Ovary (tissue), 10 donors: ENCODE measurements around the gene PSMD11. TPM values are rescaled to one million over a fixed set of nuclear protein-coding genes. Genes with fewer than 3 reads are reported as not detected.
A peak's percentile ranks its signal among the peaks of the same experiment; 100 is the strongest.
"Not testable (repeated sequence)": the region's sequence is repeated elsewhere in the genome, so short reads cannot be mapped to it uniquely, and the experiment has no call there.

Experiments used
- DNase-seq, 5 donors: peaks; one replicate each; pipeline ENCODE4 v3.0.0-alpha.2; 2019 to 2020
- H3K27ac ChIP-seq, 2 donors: fragments of 200-600 bp; one replicate each; pipeline versions ENCODE4 v1.5.1 to v1.8.0; 2019 to 2022
- H3K27me3 ChIP-seq: fragments of 200-600 bp; one replicate; pipeline ENCODE4 v1.8.0; 2022
- H3K36me3 ChIP-seq: fragments of 200-600 bp; sonication (generic); one replicate; pipeline ENCODE4 v1.5.1; 2019
- H3K4me1 ChIP-seq: one replicate; pipeline ENCODE4 v1.8.1; 2013; ENCODE audit warnings: mild to moderate bottlenecking, moderate library complexity; ENCODE audit not compliant: insufficient read depth
- H3K4me3 ChIP-seq: fragments of 200-600 bp; sonication (generic); one replicate; pipeline ENCODE4 v1.5.1; 2017
- H3K9me3 ChIP-seq, 2 donors: fragments of 200-600 bp in 1 of 2; sonication (generic) in 1 of 2; one replicate each; pipeline versions ENCODE4 v1.5.1 to v1.8.1; 2013 to 2019; ENCODE audit warnings: mild to moderate bottlenecking in 1 of 2, moderate library complexity in 1 of 2
- CTCF ChIP-seq, 3 donors: fragments of 450-650 bp in 2 of 3; fragments of 200-600 bp in 1 of 3; IDR thresholded peaks; one replicate each; pipeline versions ENCODE4 v1.5.1 to v1.8.0; 2016 to 2022; ENCODE audit warnings: antibody characterized with exemption in 3 of 3, mild to moderate bottlenecking in 1 of 3
- EP300 ChIP-seq: sonication (generic); formaldehyde crosslinking; IDR thresholded peaks from one replicate; pipeline ENCODE4 v1.6.1; 2017; ENCODE audit warnings: antibody characterized with exemption
- POLR2A ChIP-seq: fragments of 450-650 bp; IDR thresholded peaks from one replicate; pipeline ENCODE4 v1.6.1; 2017; ENCODE audit warnings: antibody characterized with exemption, mild to moderate bottlenecking, moderate library complexity
- WGBS, 3 donors: extraction: QIAGEN DNeasy Blood & Tissue Kit in 1 of 3; methylation state at CpG; one replicate each; pipeline versions ENCODE4 v1.1.5 to v1.1.7; 2013 to 2017; 5-methylcytosine and 5-hydroxymethylcytosine counted together
- intact Hi-C, 4 donors: fragments of 100-400 bp; cut with DNase I; formaldehyde crosslinking; loops; one replicate each; pipeline versions ENCODE4 v1.11.0 to v1.15.1; 2022 to 2023
- long read RNA-seq, 3 donors: library from polyadenylated mRNA in 2 of 3; unstranded in 2 of 3; transcript quantifications; one replicate each; pipeline ENCODE4 v2.0.0 and lab custom pipeline, GENCODE V29; 2021 to 2026
- polyA plus RNA-seq, 2 donors: library from polyadenylated mRNA; stranded (reverse); fragments of 200-250 nt in 1 of 2; fragments of 350-450 nt in 1 of 2; fragmentation: Illumina TruSeq in 1 of 2; extraction: RNeasy Lipid Tissue Mini Kit (QIAGEN cat#74804) in 1 of 2; gene quantifications; one replicate each; pipeline ENCODE4 v1.2.3, GENCODE V29; 2013 to 2014
- total RNA-seq, 7 donors: library from RNA; depleted of rRNA in 2 of 7; stranded (reverse); fragments of >200 nt in 2 of 7; fragmentation: NEBNext Ultra II Directional in 3 of 7; extraction: Animal tissue kit (Norgen Biotek cat#: 25700) in 3 of 7; gene quantifications; one replicate each; pipeline versions ENCODE4 v1.1.0 to v1.2.4, GENCODE V29; 2016 to 2023
- donor health status: DM: no; HTN: no; CAD: no; lungs with moderate emphysema.
- donor health status: DM: no; HTN: no; CAD: no.
- donor health status: Bipolar disorder and iron deficiency.
- donor health status: DM: yes; HTN: yes; CAD: no.
- donor health status: DM: no; HTN: no; CAD: no.
- donor health status: DM: yes; HTN: yes; CAD: no.

Gene PSMD11
- total RNA-seq (10 to 100 TPM; 31.2 to 83.0 (median 63.2) TPM), polyA plus RNA-seq (10 to 100 TPM; 20.1 to 49.2 TPM)
- long read RNA-seq, donor 1, full-length matches to known transcripts, result 620 of 657 reads
- long read RNA-seq, donor 1, partial matches to known transcripts, result 11 of 657 reads
- long read RNA-seq, donor 1, other reads (novel, unspliced or antisense), result 26 of 657 reads
- long read RNA-seq, donor 2, full-length matches to known transcripts, result 36 of 36 reads
- long read RNA-seq, donor 2, partial matches to known transcripts, result 0 of 36 reads
- long read RNA-seq, donor 2, other reads (novel, unspliced or antisense), result 0 of 36 reads
- long read RNA-seq, donor 3, full-length matches to known transcripts, result 118 of 134 reads
- long read RNA-seq, donor 3, partial matches to known transcripts, result 9 of 134 reads
- long read RNA-seq, donor 3, other reads (novel, unspliced or antisense), result 7 of 134 reads

- peak; percentile 68 for TF ChIP-seq POLR2A
- peak; percentile 79 to 83 (median 81) for TF ChIP-seq CTCF (IDR thresholded peaks at IDR 0.05)
- TF ChIP-seq EP300, result no peak
- 0% methylated on average over 51 to 74 of the region's 74 CpGs for WGBS, 3 donors
- no peaks in the 10 kb centered on the region for H3K27me3 ChIP-seq
These were observed at the start of gene PSMD11 for GRCh38 chr17:32444301-32445073. TSS of gene PSMD11 (plus strand) at chr17:32444510. CDS start at chr17:32444524, 14 bp downstream.

GRCh38 chr17:32396343-32396742 lies 48.0 kb upstream of the PSMD11 start:
- no peak for TF ChIP-seq POLR2A
- TF ChIP-seq CTCF (IDR thresholded peaks at IDR 0.05), result no peak
- TF ChIP-seq EP300, result no peak
- Histone ChIP-seq H3K27ac (no peak overlapping the region), H3K36me3 (no peaks in the 10 kb centered on the region), H3K27me3 (no peaks in the 10 kb centered on the region), H3K4me3 (no peak overlapping the region), H3K9me3 (no peaks in the 10 kb centered on the region), H3K4me1 (no peaks in the 10 kb centered on the region)
- DNase-seq, result no peak
- 88 to 94% (median 92%) methylated on average over 5 of the region's 5 CpGs for WGBS, 3 donors
- intact Hi-C loops, result no loop called here

More at GRCh38 chr17:32444301-32445073, at the start of gene PSMD11:
- no peaks in the 10 kb centered on the region for H3K9me3 ChIP-seq
- peak; percentile 98 to 99 (median 99) for DNase-seq
- H3K36me3 ChIP-seq, result no peaks in the 10 kb centered on the region
- no peaks in the 10 kb centered on the region for H3K4me1 ChIP-seq
- H3K4me3 ChIP-seq, result peak within 1 kb of the TSS; percentile 96
- intact Hi-C loops, result no loop called here
- H3K27ac ChIP-seq, result peak within 1 kb of the TSS; percentile 51 to 59

- H3K9me3 ChIP-seq, result no peaks in the 10 kb centered on the region
- DNase-seq, result no peak
- H3K36me3 ChIP-seq, result no peaks in the 10 kb centered on the region
- no peaks in the 10 kb centered on the region for H3K4me1 ChIP-seq
- no peaks in the 10 kb centered on the region for H3K27me3 ChIP-seq
- no peak overlapping the region for H3K27ac ChIP-seq
- TF ChIP-seq POLR2A, result no peak
- intact Hi-C loops, result no loop called here
- no peak overlapping the region for H3K4me3 ChIP-seq
These were observed 45.4 kb upstream of the PSMD11 start for GRCh38 chr17:32398946-32399345.

GRCh38 chr17:32410085-32410484 lies 34.2 kb upstream of the PSMD11 start:
- H3K36me3 ChIP-seq, H3K27me3 ChIP-seq, H3K4me1 ChIP-seq, H3K27ac ChIP-seq, intact Hi-C loops, H3K9me3 ChIP-seq, H3K4me3 ChIP-seq, DNase-seq: not testable (repeated sequence)
- 96 to 98% (median 98%) methylated on average over 3 of the region's 3 CpGs for WGBS, 3 donors

- H3K36me3 ChIP-seq, result no peaks in the 10 kb centered on the region
- H3K4me3 ChIP-seq, result no peak overlapping the region
- WGBS, 3 donors, result 74 to 78% (median 76%) methylated on average over 4 of the region's 4 CpGs
- intact Hi-C loops, result no loop called here
- H3K9me3 ChIP-seq, result no peaks in the 10 kb centered on the region
- no peaks in the 10 kb centered on the region for H3K4me1 ChIP-seq
- no peaks in the 10 kb centered on the region for H3K27me3 ChIP-seq
- no peak overlapping the region for H3K27ac ChIP-seq
- TF ChIP-seq CTCF (IDR thresholded peaks at IDR 0.05) (no peak), EP300 (no peak), POLR2A (no peak)
- no peak for DNase-seq
These were observed 17.4 kb upstream of the PSMD11 start for GRCh38 chr17:32426894-32427293.
